GM19328 (cell line): ENCODE measurements around the gene SLFN14.
"Not testable (repeated sequence)": the region's sequence is repeated elsewhere in the genome, so short reads cannot be mapped to it uniquely, and the experiment has no call there.

Experiments used
- ATAC-seq: cut with Tn5 transposase; IDR thresholded peaks from one replicate; pipeline ENCODE4 v1.9.1; 2021; ENCODE audit warnings: mild to moderate bottlenecking, moderate library complexity; ENCODE audit not compliant: unreplicated experiment

The SLFN14 gene

GRCh38 chr17:35559495-35560210, 966 bp downstream of the SLFN14 start:
- no peak for ATAC-seq

- no peak for ATAC-seq
Measured at GRCh38 chr17:35557353-35557752, 3.3 kb downstream of the SLFN14 start.

GRCh38 chr17:35555691-35556090, 4.9 kb downstream of the SLFN14 start:
- ATAC-seq: no peak

- ATAC-seq: no peak
Measured at GRCh38 chr17:35554668-35555067, 6.0 kb downstream of the SLFN14 start.

- ATAC-seq: no peak
Measured at GRCh38 chr17:35553310-35553709, 7.3 kb downstream of the SLFN14 start.

- ATAC-seq: no peak
Measured at GRCh38 chr17:35548978-35549377, 11.6 kb downstream of the SLFN14 start.

GRCh38 chr17:35548208-35548810, 12.3 kb downstream of the SLFN14 start:
- no peak for ATAC-seq

- ATAC-seq: no peak
Measured at GRCh38 chr17:35546487-35546886, 14.1 kb downstream of the SLFN14 start.

- ATAC-seq: no peak
Measured at GRCh38 chr17:35545150-35545549, 15.5 kb downstream of the SLFN14 start.

- no peak for ATAC-seq
Measured at GRCh38 chr17:35543856-35544255, 16.8 kb downstream of the SLFN14 start.

- no peak for ATAC-seq
Measured at GRCh38 chr17:35542990-35543389, 17.6 kb downstream of the SLFN14 start.

- no peak for ATAC-seq
Measured at GRCh38 chr17:35541434-35541833, 19.2 kb downstream of the SLFN14 start.

GRCh38 chr17:35540589-35541404, 19.8 kb downstream of the SLFN14 start:
- ATAC-seq: no peak

GRCh38 chr17:35539659-35540026, 21.0 kb downstream of the SLFN14 start:
- ATAC-seq: no peak

GRCh38 chr17:35537601-35538141, 22.9 kb downstream of the SLFN14 start, which contains the start of gene SLFN12L:
TSS of gene SLFN12L (minus strand) at chr17:35537678. CDS start at chr17:35522364, 15,314 bp downstream.
- ATAC-seq: no peak

GRCh38 chr17:35536664-35537171, 23.9 kb downstream of the SLFN14 start:
- no peak for ATAC-seq

- ATAC-seq: not testable (repeated sequence)
Measured at GRCh38 chr17:35535406-35535805, 25.2 kb downstream of the SLFN14 start.

- no peak for ATAC-seq
Measured at GRCh38 chr17:35534576-35535093, 26.0 kb downstream of the SLFN14 start.

GRCh38 chr17:35531160-35531559, 29.5 kb downstream of the SLFN14 start:
- ATAC-seq: no peak

- ATAC-seq: no peak
Measured at GRCh38 chr17:35529866-35530265, 30.8 kb downstream of the SLFN14 start.

GRCh38 chr17:35529326-35529725, 31.3 kb downstream of the SLFN14 start:
- not testable (repeated sequence) for ATAC-seq
